ENCODE results near the gene NPDC1.

NPDC1 gene

DNA sequence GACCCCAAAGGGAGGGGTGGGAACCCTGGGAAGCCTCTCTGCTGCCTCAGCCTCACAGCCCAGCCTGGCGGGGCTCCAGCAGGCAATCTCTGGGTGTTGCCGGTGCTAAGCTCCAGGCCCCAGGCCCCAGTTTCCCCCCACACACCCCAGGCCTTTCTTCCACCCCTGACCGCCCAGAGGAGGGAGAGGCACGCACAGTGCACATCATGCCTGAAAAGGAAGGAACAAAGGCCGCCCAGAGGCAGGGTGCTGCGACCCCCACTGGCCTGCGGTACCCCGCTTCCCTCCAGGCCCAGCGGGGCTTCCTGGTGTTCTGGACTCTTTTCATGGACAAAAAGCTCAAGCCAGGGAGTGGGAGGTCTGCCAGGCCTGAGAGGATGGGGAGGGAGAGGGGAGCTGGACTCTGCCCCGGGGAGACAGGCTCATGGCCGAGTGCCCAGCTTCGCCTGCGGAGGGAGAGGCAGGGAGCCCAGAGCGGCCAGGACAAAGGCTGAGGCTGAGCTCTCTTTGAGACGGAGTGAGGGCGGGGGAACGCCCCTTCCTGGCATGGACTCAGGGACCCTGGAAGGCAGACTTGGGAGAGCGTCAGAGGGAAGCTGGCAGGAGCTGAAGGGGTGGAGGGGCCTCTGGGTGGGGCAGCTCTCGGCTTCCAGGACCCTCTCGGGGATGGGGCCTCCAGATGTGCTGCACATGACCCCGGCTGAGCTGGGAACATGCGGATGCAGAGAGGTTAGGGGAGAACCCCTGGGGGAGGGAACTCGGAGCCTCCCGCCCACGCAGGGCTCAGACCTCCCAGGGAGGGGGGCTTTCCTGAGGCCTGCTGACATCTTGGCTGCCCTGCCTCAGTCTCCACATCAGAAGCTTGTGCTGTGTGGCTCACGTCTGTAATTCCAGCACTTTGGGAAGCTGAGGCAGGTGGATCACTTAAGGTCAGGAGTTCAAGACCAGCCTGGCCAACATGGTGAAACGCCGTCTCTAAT lies 9.7 kb upstream of the NPDC1 start:
- H3K4me3 ChIP-seq (ENCODE audit: low read depth, low read length) = no peak overlapping the region
- TF ChIP-seq, protein P1, sequence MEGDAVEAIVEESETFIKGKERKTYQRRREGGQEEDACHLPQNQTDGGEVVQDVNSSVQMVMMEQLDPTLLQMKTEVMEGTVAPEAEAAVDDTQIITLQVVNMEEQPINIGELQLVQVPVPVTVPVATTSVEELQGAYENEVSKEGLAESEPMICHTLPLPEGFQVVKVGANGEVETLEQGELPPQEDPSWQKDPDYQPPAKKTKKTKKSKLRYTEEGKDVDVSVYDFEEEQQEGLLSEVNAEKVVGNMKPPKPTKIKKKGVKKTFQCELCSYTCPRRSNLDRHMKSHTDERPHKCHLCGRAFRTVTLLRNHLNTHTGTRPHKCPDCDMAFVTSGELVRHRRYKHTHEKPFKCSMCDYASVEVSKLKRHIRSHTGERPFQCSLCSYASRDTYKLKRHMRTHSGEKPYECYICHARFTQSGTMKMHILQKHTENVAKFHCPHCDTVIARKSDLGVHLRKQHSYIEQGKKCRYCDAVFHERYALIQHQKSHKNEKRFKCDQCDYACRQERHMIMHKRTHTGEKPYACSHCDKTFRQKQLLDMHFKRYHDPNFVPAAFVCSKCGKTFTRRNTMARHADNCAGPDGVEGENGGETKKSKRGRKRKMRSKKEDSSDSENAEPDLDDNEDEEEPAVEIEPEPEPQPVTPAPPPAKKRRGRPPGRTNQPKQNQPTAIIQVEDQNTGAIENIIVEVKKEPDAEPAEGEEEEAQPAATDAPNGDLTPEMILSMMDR (conservative IDR thresholded peaks at IDR 0.05; ENCODE audit: low read depth, low read length) = no peak
- DNase-seq (ENCODE audit: low read depth) = peak; percentile 68

DNA sequence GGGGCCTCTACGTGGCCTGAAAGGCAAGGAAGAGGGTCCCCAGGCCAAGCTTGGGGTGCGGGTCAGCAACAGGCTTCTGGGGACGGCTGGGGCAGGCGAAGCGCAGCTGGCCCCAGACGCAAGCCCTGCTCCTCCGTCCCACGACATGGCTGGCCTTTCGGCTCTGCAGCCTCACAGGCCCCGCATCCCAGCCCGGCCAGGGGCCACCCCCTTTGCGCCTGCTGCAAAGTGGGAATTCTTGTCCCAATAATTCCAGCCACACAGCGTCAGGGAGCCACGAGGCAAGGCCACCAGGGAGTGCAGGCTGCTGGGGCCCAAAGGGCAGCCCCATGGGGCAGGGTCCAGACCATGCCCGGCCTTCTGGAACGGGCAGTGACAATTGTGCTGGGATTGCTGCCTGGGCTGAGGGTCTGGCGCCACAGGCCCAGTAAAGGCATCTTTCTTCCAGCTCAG lies 9.0 kb upstream of the NPDC1 start:
- TF ChIP-seq, protein P1 (conservative IDR thresholded peaks at IDR 0.05; ENCODE audit: low read depth, low read length) = no peak
- no peak overlapping the region for H3K4me3 ChIP-seq (ENCODE audit: low read depth, low read length)
- DNase-seq (ENCODE audit: low read depth) = no peak

DNA sequence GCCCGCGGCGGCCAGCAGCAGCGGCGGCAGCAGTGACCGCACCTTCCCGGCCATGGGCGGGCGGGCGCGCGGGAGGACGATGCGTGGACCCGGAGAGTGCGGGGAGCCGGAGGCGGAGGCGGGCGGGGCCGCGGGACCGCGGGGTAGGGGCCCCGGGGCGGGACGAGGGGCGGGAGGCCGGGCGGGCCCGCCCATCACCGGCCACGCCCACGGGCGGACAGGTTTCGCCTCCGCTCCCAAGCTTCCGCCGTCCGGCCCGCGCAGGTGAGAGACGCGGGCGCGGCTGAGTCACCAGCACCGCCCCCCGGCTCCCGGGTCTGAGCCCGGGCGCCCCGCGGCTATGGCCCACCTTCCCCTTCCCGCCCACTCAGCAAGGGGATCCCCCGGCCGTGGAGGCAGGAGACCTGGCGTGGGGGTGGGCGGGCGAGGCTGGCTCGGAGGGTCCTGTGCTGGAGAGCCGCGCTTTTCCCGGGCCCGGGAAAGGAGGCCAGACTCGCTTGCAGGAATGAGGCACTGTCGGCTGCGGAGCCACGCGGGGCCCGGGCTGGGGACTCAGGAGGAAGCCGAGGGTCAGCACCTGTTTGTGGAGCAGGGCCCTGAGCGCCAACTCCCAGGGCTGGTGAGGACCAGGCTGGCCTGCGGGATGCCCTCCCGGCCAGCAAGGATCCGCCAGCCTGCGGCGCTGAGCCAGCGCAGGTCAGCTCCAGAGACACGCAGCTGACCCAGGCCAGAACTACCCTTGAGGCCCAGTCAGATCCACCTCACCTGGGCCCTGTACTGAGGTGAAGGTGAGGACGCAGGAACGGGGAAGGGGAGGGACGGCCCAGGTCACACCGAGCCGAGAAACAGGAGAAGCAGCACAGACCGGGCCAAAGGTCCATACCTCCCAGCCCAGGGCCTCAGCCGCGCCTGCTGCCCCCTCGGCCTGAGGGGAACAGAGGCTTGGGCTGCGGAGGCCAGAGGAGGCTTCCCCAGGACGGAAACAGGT lies 8.3 kb upstream of the NPDC1 start, which contains the start of gene ENTPD2:
TSS of gene ENTPD2 (minus strand) at position 118 of the 988 bp plus-strand sequence. CDS start at position 54, 64 bp downstream.
- no peak for DNase-seq (ENCODE audit: low read depth)
- TF ChIP-seq, protein P1 (conservative IDR thresholded peaks at IDR 0.05; ENCODE audit: low read depth, low read length) = no peak
- no peak within 1 kb of the TSS for H3K4me3 ChIP-seq (ENCODE audit: low read depth, low read length)

DNA sequence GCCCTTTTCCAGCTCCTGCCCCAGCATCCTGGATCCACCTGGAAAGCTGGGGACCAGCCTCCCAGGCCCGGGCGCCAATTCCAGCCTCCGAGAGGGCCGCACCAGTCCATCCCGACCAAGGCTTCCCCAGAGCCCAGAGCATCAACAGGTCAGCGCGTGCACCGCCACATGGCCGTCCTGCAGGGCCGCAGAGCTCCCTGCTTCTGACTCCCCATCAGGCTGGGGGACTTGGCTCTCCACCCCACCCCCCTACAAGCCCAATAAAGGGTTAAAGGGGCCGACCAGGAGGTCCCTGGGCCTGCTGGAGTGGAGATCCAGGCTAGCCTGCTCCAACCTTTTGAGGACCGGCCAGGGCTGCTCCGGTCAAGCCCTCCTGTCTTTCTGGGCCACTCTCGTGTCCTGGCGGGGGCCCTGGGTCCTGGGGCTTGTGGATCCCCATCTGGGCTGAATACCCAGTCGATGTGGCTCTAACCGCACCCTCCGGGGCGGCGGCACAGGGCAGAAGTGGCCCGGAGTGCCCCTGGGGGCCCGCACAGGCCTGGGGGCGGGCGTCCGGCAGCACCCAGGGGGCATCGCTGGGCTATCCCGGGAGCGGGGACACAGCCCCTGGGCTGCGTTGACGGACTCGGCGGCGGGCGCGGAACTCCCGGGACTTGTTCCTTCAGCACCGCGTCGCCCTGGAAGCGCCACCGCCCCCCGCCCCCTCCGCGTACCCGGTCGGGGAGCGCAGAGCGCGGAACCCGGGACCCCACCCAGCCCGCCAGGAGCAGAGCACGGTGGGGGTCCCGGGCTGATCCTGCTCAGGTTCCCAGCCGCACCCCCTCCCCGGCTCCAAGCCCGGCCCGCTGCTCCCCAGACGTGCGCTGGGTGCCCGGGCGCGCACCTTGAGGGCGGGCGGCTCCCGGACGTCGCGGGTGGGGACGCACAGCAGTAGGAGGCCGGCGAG lies 7.3 kb upstream of the NPDC1 start:
- DNase-seq (ENCODE audit: low read depth) = no peak
- TF ChIP-seq, protein P1 (conservative IDR thresholded peaks at IDR 0.05; ENCODE audit: low read depth, low read length) = no peak
- H3K4me3 ChIP-seq (ENCODE audit: low read depth, low read length) = no peak overlapping the region

DNA sequence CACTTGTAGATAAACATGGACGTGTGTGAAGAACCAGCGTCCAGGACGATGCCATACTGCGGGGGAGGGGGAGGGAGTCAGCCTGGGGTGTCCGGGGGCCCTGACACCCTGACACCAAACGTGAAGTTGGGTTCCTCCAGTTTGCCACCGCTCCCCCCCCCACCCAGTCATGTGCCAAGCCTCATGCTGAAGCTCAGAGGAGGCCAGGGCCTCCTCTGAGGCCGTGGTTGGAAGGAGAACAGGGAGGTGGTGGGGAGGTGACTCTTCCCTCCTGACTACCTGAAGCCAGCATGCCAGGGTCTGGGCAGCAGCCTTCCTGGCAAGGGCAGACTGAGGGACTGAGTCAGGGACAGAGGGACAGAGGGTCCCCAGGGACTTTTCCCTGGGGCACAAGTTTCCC lies 6.3 kb upstream of the NPDC1 start:
- TF ChIP-seq, protein P1 (conservative IDR thresholded peaks at IDR 0.05; ENCODE audit: low read depth, low read length) = no peak
- H3K4me3 ChIP-seq (ENCODE audit: low read depth, low read length) = no peak overlapping the region
- no peak for DNase-seq (ENCODE audit: low read depth)
